GDM1 (cell line): ENCODE data around the gene CSTF2T.

Experiments
- DNase-seq: peaks from one replicate; lab custom pipeline; 2025; lab: John Stamatoyannopoulos, UW

Gene CSTF2T, protein sequence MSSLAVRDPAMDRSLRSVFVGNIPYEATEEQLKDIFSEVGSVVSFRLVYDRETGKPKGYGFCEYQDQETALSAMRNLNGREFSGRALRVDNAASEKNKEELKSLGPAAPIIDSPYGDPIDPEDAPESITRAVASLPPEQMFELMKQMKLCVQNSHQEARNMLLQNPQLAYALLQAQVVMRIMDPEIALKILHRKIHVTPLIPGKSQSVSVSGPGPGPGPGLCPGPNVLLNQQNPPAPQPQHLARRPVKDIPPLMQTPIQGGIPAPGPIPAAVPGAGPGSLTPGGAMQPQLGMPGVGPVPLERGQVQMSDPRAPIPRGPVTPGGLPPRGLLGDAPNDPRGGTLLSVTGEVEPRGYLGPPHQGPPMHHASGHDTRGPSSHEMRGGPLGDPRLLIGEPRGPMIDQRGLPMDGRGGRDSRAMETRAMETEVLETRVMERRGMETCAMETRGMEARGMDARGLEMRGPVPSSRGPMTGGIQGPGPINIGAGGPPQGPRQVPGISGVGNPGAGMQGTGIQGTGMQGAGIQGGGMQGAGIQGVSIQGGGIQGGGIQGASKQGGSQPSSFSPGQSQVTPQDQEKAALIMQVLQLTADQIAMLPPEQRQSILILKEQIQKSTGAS

DNA sequence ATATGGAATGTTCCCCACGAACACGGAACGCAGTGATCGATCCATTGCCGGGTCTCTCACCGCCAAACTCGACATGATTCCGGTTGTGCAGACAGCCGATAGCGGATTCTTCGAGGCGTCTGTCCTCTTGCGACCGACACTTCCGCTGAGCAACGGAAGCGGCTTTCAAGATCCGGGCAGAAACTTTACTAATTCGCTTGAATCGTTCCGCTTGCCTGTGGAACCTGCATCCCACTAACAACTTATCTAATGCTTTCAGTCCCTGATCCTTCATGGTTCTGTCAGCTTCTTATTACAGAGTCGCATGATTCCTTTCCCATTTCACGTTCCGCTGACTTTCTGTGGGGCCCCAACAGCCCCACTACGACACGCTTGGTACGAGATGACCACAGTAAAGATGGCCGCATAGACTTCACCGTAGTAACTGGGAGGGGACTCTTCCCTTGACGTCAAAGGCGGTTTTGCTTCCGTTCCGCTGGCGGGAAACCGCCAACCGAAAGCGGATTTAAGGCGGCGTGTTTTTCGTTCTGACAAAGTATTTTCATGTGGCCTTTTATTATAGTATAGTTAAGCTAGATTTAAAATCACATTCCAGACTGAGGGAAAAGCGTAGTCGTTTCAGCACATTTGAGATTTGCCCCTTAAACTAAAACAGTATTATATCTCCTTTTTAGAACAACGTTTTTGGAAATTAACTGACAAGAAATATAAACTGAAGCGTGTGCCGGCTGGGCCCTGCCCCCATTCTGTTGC is at the start of gene CSTF2T:
Gene CSTF2T (minus strand): TSS at position 121 of the 753 bp plus-strand sequence. CDS start 46 bp downstream, at position 75.
- DNase-seq = peak; percentile 84

DNA sequence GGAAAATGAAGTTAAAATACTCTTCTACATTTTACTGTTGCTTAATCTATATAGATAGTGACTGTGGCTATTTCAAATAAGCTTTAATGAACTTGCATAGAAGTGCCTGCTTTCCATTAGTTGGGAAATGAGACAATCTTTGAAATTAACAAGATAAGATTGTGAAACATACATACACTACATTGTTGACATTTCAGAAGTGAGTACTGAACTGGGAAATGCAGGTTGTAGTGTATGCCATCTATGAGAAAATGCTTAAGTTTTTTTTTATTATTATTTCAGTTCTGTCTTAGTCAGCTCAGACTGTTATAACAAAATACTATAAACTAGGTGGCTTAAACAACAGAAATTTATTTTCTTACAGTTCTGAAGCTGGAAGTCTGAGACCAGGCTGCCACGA is 49.6 kb upstream of the CSTF2T start:
- DNase-seq = no peak

DNA sequence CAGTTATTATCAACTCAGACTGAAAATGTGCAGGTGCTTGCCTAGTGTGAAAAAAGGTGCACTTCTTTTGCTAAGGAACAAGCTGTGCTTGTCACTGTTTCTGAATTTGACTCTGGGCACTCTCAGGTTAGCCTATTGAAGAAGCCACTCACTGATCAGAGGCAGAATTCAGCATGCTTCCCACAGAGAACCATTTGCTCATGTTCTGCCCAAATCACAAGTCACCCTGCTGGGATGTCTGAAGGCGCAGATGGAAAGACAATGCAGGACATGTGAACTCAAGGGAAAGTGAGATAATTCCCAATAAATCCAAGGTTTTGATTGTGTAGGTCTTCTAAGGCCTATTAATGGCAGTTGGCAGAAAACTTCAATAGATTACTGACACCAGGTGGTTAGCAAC is 47.8 kb upstream of the CSTF2T start:
- DNase-seq = no peak

DNA sequence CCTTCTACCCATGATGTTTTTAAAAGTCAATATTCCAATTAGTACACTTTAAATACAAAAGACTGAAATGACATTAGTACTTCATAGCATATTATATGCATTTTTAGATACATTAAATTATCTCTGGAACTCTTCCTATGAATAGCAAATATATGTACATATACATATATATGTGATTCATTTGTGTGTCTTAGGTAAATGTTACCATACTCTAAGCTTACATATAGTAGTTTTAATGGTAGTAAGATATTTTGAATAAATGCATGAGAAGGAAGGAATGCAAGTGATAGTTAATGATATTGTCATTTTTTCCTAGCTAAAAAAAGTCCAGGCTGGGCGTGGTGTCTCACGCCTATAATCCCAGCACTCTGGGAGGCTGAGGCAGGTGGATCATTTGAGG is 46.0 kb upstream of the CSTF2T start:
- no peak for DNase-seq

DNA sequence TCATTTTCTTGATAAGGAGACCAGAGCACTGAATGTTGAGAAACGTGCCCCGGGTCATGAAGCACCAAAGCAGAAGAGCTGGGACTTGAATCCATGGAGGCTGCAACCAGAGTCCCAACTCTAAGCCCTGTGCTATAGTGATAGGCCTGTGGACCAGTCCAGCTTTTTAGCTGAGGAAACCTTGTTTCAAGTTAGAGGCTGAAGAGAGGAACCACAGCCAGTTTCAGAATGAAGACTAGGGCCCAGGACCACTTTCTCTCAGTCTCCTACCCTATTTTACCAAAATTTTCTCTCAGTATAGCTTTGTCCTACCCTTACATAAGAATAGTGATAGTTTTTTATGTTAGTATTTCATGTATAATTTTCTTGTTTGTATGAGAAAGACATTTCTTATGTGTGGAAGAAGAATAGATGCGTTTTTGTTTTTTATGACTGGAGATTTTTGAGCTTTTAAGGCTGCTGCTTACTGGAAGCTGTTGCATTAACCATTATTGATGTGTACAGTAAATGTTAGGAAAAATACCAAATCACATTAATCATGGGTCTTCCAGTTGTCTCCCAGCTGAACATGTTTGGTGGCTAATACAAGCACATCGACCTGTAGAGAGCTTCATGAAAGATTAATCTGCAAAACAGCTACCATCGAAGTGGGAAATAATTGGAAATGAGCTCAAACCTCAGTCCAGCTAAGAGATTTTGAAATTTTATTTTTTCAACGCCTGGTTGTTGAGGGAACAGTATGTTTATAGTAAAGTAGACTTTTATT is 45.0 kb upstream of the CSTF2T start:
- no peak for DNase-seq

DNA sequence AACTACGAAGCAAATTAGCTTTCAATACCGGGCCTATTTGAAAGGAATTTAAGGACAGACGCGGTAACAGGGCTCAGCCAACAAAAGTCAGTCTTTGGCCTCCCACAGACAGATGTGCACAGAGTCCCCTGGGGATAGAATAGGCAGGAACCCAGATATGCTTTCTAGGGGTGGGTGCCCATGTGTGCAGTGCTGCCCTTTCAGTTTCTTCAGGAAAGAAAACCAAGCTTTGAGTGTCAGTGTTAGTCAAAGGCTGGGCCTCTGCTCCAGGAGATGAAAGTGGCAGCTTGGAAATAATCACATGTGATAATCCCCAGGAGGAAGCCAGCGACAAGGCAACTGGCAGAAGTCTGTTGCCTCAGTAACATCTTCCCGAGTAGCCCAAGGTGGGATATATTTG is 43.8 kb upstream of the CSTF2T start:
- no peak for DNase-seq

DNA sequence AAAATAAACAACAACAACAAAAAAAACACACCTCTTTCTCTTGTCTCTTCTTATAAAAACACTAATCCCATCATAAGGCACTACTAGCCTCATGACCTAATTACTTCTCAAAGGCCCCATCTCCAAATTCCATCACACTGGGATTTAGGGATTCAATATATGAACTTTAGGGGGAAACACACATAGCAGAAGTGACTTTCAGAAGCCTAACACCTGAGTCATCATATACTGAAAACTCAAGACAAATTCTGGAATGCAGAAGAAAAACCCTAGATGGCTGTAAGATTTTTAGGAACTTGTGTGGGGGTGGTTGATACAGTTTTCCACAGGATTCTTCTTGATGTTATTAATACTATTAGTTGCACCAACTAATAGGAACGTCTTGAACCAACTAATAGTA is 33.7 kb upstream of the CSTF2T start:
- DNase-seq = no peak

DNA sequence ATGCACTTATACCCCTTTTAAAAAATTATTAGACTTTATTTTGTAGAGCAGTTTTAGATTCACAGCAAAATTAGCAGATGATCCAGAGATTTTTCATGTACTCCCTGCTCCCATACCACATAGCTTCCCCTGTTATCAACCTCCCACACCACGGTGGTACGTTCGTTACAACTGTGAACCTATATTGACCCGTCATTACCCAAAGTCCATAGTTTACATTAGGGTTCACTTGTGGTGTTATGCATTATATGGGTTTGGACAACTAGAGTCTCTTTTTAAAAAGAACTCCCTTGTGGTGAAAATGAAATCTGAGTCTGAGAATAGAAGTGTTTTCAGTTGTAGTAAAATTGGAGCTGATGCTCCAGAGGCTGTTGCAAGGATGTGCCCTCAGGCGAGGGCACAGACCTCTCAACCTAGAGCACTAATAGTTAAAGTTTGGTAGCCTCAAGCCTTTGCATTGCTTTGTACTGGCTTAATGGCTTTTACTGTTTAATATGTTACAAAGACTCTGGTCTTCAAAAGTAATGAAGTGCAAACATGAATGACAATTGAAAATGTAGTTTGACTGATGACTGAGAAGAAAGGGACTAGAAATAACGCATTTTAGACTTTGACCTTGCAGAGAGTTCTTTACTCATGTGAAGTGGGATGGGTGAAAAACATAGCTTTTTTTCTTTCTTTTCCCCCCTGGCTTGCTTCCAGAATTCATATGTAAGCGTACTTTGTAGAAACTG is 30.6 kb upstream of the CSTF2T start:
- no peak for DNase-seq

DNA sequence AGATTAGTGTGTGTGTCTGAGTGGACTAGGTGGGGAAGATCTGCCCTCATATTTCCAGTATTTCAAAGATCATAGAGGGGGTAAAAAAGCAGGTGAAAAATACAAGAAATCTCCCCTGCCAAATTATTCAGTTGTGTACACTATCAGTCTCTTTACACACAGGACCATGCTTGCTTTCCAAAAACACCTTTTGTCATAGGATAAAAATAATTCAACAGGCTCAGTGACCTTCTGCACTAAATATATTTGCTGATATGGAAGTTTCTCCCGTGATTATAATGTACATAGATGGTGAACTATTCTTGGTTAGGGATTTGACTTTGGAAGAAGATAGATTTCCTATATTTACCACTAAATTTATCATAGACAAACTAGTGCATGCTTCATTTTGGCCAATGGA is 24.6 kb upstream of the CSTF2T start:
- no peak for DNase-seq

DNA sequence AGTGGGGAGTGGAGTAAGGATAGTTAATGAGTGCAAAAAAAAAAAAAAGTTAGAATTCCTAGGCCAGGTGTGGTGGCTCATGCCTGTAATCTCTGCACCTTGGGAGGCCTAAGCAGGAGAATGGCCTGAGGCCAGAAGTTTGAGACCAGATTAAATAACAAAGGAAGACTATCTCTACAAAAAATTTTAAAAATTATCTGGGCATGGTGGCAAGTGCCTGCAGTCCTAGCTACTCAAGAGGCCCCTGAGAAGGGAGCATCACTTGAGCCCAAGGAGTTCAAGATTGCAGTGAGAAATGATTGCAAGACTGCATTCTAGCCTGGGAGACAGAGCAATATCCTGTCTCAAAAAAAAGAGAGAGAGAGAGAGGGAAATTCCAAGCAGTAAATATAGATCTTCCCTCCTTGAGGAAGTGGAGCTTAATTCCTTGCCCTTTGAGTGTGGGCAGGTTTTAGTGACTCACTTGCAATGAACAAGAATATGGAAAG is 19.5 kb upstream of the CSTF2T start:
- no peak for DNase-seq

DNA sequence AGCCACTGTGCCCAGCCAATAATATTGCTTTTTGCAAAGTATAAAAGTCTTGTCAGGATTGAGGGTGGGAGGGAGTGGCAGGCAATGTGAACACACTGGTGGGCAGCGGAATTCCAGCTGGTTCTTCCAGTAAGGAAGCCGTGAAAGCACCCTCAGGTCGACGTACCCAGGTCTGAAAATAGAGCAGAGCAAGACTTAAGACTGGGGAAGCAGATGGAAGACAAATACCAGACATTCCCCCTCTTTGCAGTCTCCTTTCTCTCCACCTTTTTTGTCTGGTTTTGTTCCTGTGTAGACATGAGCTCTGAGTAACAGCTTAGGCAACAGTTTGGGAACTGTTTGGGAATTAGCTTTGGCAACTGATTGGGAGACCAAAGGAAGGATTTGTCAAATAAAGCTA is 17.6 kb upstream of the CSTF2T start:
- DNase-seq = no peak

DNA sequence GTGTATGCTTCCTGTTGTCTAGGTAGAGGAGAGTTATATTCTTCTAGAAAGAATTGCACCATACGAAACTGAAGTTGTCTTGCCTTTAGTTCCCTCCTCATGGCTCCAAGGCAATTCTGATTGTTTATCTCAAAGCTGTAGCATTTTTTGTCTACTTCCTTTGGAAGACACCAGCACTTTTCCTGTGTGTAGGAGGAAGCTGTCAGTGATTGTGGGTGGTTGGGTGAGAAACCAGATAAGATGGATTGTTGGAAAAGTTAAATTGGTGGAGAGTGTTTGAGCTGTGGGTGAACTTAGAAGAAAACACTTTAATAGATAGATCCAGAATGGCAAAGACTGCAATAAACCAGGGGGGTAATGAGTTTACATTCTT is 12.1 kb upstream of the CSTF2T start:
- no peak for DNase-seq

DNA sequence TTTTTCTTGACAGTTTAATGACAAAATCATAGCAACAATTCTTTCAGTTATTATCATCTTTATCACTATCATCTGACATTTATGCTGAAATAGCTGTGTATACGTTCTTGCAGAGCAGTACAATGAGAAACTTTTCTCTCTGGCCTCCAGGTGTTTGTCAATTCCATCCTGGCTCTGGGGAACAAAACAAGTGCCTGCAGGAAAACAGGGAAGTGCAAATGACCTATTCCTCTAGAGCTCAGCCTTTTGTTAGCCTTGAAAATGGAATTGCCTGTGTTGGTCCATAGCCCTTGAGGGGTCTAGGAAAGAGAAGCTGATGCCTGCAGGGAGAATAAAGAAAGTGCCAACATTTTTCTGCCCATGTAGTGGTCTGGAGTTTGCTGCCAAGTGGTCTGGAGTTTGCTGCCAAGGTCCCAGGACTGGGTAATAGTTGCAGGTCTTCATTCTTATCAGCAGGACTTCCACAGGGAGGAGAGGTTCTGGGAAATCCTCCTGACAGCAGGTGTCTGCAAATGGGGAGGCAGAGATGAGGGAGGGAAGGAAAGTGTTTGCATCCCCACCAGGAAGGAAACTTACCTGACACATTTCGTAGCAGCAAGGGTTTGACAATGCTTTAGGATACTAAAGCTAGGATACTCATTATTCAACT is 10.1 kb upstream of the CSTF2T start:
- no peak for DNase-seq

DNA sequence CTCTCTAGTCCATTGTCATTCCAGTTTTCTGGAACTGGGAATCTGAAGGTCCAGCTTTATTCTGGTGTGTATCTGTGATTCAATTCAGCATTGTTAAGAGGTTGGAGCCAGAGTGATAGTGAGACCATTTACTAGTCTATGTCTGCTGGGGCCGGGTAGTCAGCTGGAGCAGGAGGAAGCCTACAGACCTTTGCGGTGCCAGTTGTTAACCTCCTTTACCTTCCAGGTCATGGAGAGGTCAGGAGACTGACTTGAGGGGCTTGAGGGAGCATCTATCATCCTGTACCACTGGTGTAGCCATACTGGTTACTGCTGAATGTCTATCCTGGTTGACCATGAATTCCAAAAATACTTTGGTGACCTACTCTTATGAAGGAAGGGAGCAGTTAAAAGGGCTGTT is 9.2 kb upstream of the CSTF2T start:
- DNase-seq = no peak

DNA sequence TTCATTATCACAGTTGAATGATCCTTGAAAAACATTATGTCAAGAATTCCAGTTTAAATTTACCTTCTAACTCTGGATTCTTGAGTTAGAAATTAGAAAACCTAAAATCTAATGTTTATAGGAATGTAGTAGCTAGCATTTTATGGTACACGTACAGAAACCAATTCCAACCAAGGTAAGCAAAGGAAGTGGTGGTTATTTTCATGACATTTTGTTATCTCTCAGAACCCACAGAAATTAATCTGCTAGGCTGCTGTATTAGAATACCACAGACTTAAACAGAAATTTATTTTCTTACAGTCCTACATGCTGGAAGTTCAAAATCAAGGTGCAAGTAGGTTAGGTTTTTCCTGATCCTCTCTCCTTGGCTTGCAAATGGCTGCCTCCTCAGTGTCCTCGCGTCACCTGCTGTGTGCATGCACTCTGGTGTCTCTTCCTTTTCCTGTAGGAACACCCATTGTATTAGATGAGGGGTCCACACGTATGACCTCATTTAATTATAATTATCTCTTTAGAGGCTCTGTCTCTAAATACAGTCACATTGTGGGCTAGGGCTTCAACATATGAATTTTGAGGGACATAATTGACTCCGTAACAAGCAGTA is 8.5 kb upstream of the CSTF2T start:
- no peak for DNase-seq

DNA sequence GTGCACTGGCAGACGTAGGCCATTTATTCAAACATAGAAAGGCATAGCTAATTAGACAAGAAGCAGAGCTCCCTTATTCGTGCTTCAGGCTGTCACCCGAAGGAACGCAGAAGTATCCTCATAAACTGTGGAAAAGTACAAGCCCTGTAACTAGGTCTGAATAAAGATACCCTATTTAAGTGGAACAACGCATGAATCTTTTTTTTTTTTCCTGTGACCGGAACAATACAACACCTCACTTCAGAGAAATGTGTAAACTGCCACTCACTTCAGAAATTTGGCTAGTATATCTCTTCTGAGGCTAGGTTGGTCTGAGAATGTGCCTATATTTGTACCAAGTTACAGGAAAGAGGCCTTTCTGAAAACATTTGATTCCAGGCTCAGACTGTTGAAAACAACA is 8.0 kb upstream of the CSTF2T start:
- no peak for DNase-seq

DNA sequence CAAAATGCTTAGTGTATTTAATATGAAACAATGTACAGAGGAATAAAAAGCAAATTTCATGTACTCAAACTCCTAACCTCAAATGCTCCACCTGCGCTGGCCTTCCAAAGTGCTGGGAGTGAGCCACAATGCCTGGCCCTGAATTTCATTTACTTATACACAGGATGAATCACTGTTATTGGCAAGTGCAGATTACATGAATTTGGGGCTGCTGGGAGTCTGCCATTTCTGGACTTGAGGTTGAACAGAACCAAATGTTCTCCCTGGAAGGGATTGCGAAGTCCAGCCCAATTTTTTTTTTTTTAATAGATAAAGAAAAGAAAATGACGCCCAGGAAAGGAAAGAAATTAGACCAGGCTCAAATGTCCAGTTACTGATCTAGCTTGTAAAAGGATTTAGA is 6.8 kb upstream of the CSTF2T start:
- DNase-seq = no peak

DNA sequence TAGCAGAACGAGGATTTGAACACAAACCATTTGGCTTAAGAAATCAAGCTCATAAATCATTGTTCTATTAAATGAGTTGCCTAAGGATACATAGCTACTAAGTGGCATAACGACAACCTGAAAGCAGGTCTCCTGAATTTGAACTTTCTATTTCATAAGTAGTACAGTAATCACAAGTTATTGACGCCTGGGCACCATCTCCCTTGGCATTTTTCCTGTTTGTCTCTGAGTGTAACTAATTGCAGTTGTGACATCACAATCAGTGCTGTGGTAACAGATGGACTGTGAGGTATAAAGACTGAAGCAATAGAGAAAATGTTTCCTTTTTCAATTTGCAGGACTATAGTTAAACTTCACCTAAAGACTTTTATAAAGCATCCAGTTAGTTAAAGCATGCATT is 6.4 kb upstream of the CSTF2T start:
- no peak for DNase-seq

DNA sequence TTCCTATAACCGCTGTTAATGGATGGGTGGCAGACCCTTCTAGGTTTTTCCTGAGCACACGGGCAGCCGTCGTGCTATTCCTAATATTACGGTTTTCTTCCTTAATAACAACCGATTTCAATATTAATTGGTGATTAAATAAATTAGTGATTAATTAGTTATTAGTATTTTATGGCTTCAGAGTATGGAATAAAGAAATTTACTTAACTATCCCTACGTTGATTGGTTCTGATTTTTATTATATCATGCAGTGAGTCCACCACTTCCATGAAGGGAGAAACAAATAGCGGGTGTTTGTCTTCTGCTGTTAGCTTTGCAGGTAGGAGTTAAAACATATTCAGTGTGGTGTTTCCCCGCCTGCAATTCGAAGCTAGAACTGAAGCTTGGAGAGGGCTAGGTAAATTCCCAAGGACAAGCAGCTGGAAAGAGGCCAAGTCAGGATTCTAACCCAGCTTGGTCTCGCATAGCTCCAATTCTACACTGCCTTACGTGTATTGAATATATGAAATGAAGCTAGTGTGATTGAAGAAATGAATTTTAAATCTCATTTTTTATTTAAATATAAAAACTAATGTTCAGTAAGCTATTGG is 928 bp upstream of the CSTF2T start:
- no peak for DNase-seq

DNA sequence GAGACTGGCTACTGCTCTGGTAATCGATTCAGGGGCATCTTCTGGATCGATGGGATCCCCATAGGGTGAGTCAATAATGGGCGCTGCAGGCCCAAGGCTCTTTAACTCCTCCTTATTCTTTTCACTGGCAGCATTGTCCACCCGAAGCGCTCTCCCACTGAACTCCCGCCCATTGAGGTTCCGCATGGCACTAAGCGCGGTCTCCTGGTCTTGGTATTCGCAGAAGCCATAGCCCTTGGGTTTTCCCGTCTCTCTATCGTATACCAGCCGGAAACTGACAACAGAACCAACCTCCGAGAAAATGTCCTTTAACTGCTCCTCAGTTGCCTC is 285 bp downstream of the CSTF2T start:
- no peak for DNase-seq
